ENCODE measurements around the gene HSPB7. TPM values are rescaled to one million over a fixed set of nuclear protein-coding genes. Genes with fewer than 3 reads are reported as not detected.

The HSPB7 gene
- total and polyA plus RNA-seq, 5 donors: 2,213 to 3,985 (median 2,473) TPM

- DNase-seq (peak in 2 of 3 donors; percentile 73 to 78), ATAC-seq (peak; percentile 63 to 73)
- Histone ChIP-seq H3K4me3 (ENCODE audit: low read length) (no peak overlapping the region), H3K9me3 (ENCODE audit: control insufficient read depth, low read length) (no peaks in the 10 kb centered on the region), H3K27ac (ENCODE audit: low read length) (no peak overlapping the region), H3K4me1 (ENCODE audit: control insufficient read depth, insufficient read depth, low read length) (peaks cover 5% of the 10 kb centered on the region), H3K27me3 (ENCODE audit: control insufficient read depth, insufficient read depth) (no peaks in the 10 kb centered on the region)
- intact Hi-C loops (cut with DNase I): no loop called here
- 46% methylated on average over 7 of the region's 7 CpGs for WGBS
Measured at GRCh38 chr1:15965228-15965767, 52.5 kb downstream of the HSPB7 start.

Other genes starting within 250 kb of the HSPB7 start
- gene UQCRHL, start 210.4 kb downstream of the HSPB7 start, total RNA-seq: 1 to 10 TPM; 3.3 to 4.0 (median 3.5) TPM
- 11.7 TPM for gene UQCRHL, start 210.4 kb downstream of the HSPB7 start, polyA plus RNA-seq
- gene SPEN, start 170.3 kb downstream of the HSPB7 start, total RNA-seq: 10 to 100 TPM; 25.9 to 34.2 (median 31.9) TPM
- gene SPEN, start 170.3 kb downstream of the HSPB7 start, polyA plus RNA-seq: 15.2 TPM
- gene ZBTB17, start 41.9 kb downstream of the HSPB7 start, total RNA-seq: 10 to 100 TPM; 22.8 to 27.0 (median 24.0) TPM
- 22.1 TPM for gene ZBTB17, start 41.9 kb downstream of the HSPB7 start, polyA plus RNA-seq
- under 1 TPM in 3 of 4 donors, not detected in 1; 0.09 to 0.37 (median 0.14) TPM for gene SRARP, start 13.8 kb downstream of the HSPB7 start, total RNA-seq
- gene SRARP, start 13.8 kb downstream of the HSPB7 start, polyA plus RNA-seq: 0.77 TPM
- gene CLCNKA, start 4.0 kb upstream of the HSPB7 start, total RNA-seq: under 1 TPM; 0.31 to 0.93 (median 0.64) TPM
- 0.52 TPM for gene CLCNKA, start 4.0 kb upstream of the HSPB7 start, polyA plus RNA-seq
- 1 to 10 TPM; 1.9 to 4.7 (median 4.1) TPM for gene CLCNKB, start 25.7 kb upstream of the HSPB7 start, total RNA-seq
- gene CLCNKB, start 25.7 kb upstream of the HSPB7 start, polyA plus RNA-seq: 3.4 TPM
- gene FAM131C, start 55.6 kb upstream of the HSPB7 start, total RNA-seq: 1 to 10 TPM; 2.6 to 6.1 (median 4.5) TPM
- 11.5 TPM for gene FAM131C, start 55.6 kb upstream of the HSPB7 start, polyA plus RNA-seq
- gene EPHA2, start 138.0 kb upstream of the HSPB7 start, total RNA-seq: 10 to 100 TPM in 2 of 4 donors, 1 to 10 TPM in 2; 6.4 to 15.7 (median 9.8) TPM
- gene EPHA2, start 138.0 kb upstream of the HSPB7 start, polyA plus RNA-seq: 8.6 TPM
- gene ARHGEF19, start 194.6 kb upstream of the HSPB7 start, total RNA-seq: 1 to 10 TPM; 2.2 to 4.3 (median 3.2) TPM
- gene ARHGEF19, start 194.6 kb upstream of the HSPB7 start, polyA plus RNA-seq: 2.7 TPM
- gene CPLANE2, start 219.1 kb upstream of the HSPB7 start, total RNA-seq: 10 to 100 TPM in 1 of 4 donors, 1 to 10 TPM in 3; 4.0 to 11.9 (median 5.0) TPM
- gene CPLANE2, start 219.1 kb upstream of the HSPB7 start, polyA plus RNA-seq: 9.3 TPM